Tibial artery (tissue), 4 donors: ENCODE data around the gene CD109.

Experiments
- DNase-seq, 2 donors: peaks; one replicate each; pipeline ENCODE4 v3.0.0-alpha.2; 2019
- H3K27ac ChIP-seq, 2 donors: fragments of 200-600 bp; sonication (generic) in 1 of 2; 1 replicate in 1 of 2; 2 replicates in 1 of 2; pipeline ENCODE4 v1.5.1; 2018 to 2019; ENCODE audit warnings: mild to moderate bottlenecking in 1 of 2
- H3K27me3 ChIP-seq, 2 donors: fragments of 200-600 bp; sonication (generic) in 1 of 2; one replicate each; pipeline versions ENCODE4 v1.5.1 to v1.6.0; 2016 to 2019
- H3K36me3 ChIP-seq, 3 donors: fragments of 200-600 bp; sonication (generic) in 2 of 3; one replicate each; pipeline ENCODE4 v1.5.1; 2016 to 2019; ENCODE audit warnings: mild to moderate bottlenecking in 2 of 3
- H3K4me1 ChIP-seq, 4 donors: fragments of 200-600 bp; sonication (generic) in 2 of 4; 1 replicate in 3 of 4; 2 replicates in 1 of 4; pipeline ENCODE4 v1.5.1; 2016 to 2019
- H3K4me3 ChIP-seq, 2 donors: fragments of 200-600 bp; sonication (generic) in 1 of 2; 1 replicate in 1 of 2; 2 replicates in 1 of 2; pipeline ENCODE4 v1.5.1; 2018 to 2019; ENCODE audit warnings: mild to moderate bottlenecking in 2 of 2
- H3K9me3 ChIP-seq, 3 donors: fragments of 200-600 bp; sonication (generic) in 1 of 3; one replicate each; pipeline ENCODE4 v1.5.1; 2016 to 2019
- CTCF ChIP-seq, 2 experiments: fragments of 200-600 bp in 1 of 2; fragments of 450-650 bp in 1 of 2; IDR thresholded peaks; one replicate each; pipeline ENCODE4 v1.5.1; 2017 to 2019; ENCODE audit warnings: antibody characterized with exemption in 2 of 2, mild to moderate bottlenecking in 1 of 2, moderate library complexity in 1 of 2
- intact Hi-C: fragments of 100-400 bp; cut with DNase I; formaldehyde crosslinking; loops from one replicate; pipeline ENCODE4 v1.15.0; 2023; ENCODE audit warnings: low total_unique reads

CD109 gene

GRCh38 chr6:73655341-73655917, 40.6 kb upstream of the CD109 start:
- DNase-seq = no peak
- intact Hi-C loops = no loop called here
- Histone ChIP-seq H3K9me3 (no peaks in the 10 kb centered on the region), H3K36me3 (peaks cover 0 to 5% (median 0%) of the 10 kb centered on the region in 3 donors), H3K4me1 (peaks cover 0 to 21% (median 8%) of the 10 kb centered on the region in 4 donors), H3K27me3 (no peaks in the 10 kb centered on the region), H3K27ac (peak overlapping the region; percentile 98 to 99), H3K4me3 (peak overlapping the region; percentile 91 to 100)
- no peak for TF ChIP-seq CTCF (IDR thresholded peaks at IDR 0.05)

- no peaks in the 10 kb centered on the region for H3K27me3 ChIP-seq
- DNase-seq = no peak
- H3K4me1 ChIP-seq = peaks cover 0 to 19% (median 8%) of the 10 kb centered on the region in 4 donors
- H3K36me3 ChIP-seq = peaks cover 0 to 5% (median 0%) of the 10 kb centered on the region in 3 donors
- TF ChIP-seq CTCF (IDR thresholded peaks at IDR 0.05) = no peak
- no peak overlapping the region for H3K4me3 ChIP-seq
- H3K27ac ChIP-seq = no peak overlapping the region
- H3K9me3 ChIP-seq = no peaks in the 10 kb centered on the region
- intact Hi-C loops = no loop called here
Observed at GRCh38 chr6:73656531-73657145, 39.4 kb upstream of the CD109 start.

GRCh38 chr6:73657201-73657600, 38.8 kb upstream of the CD109 start:
- Histone ChIP-seq H3K27me3 (no peaks in the 10 kb centered on the region), H3K27ac (no peak overlapping the region), H3K4me1 (peaks cover 0 to 13% (median 6%) of the 10 kb centered on the region in 4 donors), H3K36me3 (peaks cover 0 to 5% (median 0%) of the 10 kb centered on the region in 3 donors), H3K4me3 (no peak overlapping the region), H3K9me3 (no peaks in the 10 kb centered on the region)
- no peak for DNase-seq
- TF ChIP-seq CTCF (IDR thresholded peaks at IDR 0.05) = no peak
- intact Hi-C loops = no loop called here

- intact Hi-C loops = no loop called here
- no peaks in the 10 kb centered on the region for H3K9me3 ChIP-seq
- H3K4me1 ChIP-seq = no peaks in the 10 kb centered on the region
- no peak for TF ChIP-seq CTCF (IDR thresholded peaks at IDR 0.05)
- H3K27me3 ChIP-seq = no peaks in the 10 kb centered on the region
- DNase-seq = no peak
- H3K4me3 ChIP-seq = no peak overlapping the region
- no peaks in the 10 kb centered on the region for H3K36me3 ChIP-seq
- H3K27ac ChIP-seq = no peak overlapping the region
Observed at GRCh38 chr6:73664701-73665100, 31.3 kb upstream of the CD109 start.

GRCh38 chr6:73665686-73666319, 30.2 kb upstream of the CD109 start:
- peaks cover 0 to 2% of the 10 kb centered on the region in 2 donors for H3K27me3 ChIP-seq
- H3K4me3 ChIP-seq = no peak overlapping the region
- H3K4me1 ChIP-seq = no peaks in the 10 kb centered on the region
- H3K36me3 ChIP-seq = no peaks in the 10 kb centered on the region
- no peak for TF ChIP-seq CTCF (IDR thresholded peaks at IDR 0.05)
- intact Hi-C loops = no loop called here
- DNase-seq = no peak
- H3K9me3 ChIP-seq = no peaks in the 10 kb centered on the region
- H3K27ac ChIP-seq = no peak overlapping the region
